HL-60/S4 treated with retinoic acid at 250 ng/mL for 4 days and 3 days (cell line): ENCODE measurements around the gene GLG1.
"Not testable (repeated sequence)": the region's sequence is repeated elsewhere in the genome, so short reads cannot be mapped to it uniquely, and the experiment has no call there.

Experiments used
- in situ Hi-C: fragments of 300-500 bp; cut with MboI; formaldehyde crosslinking; loops from 2 replicates; pipeline ENCODE4 v1.7.0; 2022; ENCODE audit warnings: low sequenced_read_pairs

GLG1 gene

DNA sequence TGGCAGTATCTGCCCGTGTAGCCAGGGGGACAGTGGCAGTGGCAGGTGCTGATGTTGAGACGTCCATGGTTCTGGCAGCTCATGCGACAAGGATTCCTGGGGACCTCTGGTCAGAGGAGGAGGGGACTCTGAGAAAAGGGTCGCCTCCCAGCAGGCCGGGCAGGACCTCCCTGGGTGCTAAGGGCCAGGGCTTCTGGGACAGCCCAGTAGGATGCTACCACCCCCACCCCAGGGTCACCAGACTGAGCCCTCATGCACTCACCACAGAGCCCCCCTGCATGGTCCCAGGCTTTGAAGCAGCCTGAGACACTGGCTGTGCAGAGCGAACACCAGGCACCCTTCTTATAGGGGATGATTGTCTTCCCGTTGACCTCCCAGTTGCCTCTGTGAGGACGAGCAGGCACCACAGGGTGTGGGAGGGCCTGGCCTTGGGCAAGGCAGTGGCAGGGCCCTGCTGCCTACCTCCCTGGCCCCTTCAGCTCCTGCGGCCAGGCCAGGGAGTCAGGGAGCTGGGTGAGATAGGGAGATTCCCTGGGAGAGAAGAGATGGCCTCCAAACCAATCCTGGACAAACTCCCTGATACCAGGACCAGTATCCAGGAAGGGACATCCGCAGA lies 194.0 kb downstream of the GLG1 start:
- in situ Hi-C loops: not testable (repeated sequence)

DNA sequence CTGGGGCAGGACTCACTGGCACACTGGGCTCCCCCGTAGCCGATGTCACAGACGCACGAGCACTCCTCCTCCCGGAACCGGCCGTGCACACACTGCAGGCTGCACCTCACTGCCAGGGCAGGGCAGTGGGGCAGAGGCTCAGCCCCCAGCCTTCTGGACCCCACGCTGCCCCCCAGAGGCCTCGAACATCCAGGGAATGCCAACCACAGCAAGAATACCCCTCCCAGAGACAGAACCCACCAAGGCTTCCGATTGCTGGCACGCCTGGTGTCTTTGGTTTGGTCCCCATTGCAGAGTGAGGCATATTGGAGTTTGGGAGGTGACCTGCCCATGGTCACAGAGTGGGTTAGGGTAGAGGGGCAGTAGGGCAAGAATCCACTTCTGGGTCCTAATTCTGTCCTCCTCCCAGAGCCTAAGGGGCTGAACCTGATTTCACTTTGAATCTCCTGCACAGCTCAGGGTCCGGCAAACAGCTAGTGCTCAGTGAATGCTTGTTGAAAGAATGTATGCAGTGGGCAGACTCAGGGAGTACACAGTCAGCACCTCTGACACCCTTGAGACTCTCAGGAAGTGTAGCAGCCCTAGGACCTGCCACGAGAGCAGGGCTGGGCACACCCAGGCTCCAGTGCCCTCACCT lies 194.7 kb downstream of the GLG1 start:
- in situ Hi-C loops: not testable (repeated sequence)

DNA sequence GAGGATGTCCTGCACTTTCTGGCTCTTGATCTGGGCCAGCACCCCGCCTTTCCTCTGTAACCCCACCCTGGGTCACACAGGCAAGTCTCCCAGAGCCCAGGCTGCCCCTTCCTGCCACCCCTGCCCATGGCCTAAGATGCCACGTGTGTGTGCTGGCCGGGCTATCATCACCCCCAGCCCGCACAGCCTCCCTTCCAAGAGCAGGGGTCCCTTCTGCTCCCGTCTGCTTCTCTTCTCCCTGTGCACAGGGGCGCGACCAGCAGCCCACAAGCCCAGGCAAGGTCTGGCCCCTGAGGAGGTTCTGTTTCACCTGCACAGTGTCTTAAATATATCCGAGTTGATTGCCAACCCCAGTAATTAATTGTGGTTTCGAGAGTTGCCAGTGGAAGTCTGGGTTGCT lies 195.9 kb downstream of the GLG1 start:
- in situ Hi-C loops: not testable (repeated sequence)

DNA sequence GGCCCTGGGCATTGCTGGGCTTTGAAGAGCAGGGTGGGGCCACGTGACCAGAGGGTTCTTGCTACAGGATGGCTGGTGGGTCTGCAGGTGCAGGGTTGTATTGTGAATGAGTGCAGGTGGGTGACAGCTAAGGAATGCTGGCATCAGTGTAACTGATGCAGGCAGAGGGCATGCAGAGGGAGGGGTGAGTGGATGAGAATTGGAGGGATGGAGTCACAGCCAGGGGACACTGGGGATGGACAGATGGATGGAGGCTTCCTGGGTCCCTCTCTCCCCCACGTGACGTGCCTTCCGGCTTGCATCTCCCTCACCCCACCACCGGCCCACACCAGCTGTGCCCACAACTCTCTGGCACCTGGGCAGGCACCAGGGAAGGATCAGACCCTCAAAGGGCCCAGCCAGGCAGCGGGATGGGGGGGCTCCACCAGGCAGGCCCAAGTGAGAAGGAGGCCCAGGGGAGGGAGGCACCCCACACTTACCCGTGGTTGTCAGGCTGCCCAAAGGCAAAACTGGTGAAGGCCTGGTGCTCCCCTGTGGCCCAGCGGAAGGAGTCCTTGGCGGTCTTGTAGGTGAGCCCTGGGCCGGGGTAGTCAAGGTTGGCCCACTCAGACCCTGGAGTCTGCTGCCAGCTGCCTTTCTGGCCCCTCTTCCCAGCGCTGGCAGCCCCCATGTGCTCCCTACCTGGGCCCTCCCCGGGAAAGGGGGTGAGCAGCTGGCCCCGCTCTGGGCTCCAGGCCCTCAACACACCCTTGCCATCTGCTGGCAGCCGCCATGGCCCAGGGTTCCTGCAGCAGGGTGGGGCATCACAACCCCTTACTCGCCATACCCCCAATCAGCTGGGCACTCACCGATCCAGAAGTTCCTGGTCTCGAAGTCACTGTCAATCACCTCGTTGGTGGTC lies 196.6 kb downstream of the GLG1 start:
- in situ Hi-C loops: not testable (repeated sequence)

DNA sequence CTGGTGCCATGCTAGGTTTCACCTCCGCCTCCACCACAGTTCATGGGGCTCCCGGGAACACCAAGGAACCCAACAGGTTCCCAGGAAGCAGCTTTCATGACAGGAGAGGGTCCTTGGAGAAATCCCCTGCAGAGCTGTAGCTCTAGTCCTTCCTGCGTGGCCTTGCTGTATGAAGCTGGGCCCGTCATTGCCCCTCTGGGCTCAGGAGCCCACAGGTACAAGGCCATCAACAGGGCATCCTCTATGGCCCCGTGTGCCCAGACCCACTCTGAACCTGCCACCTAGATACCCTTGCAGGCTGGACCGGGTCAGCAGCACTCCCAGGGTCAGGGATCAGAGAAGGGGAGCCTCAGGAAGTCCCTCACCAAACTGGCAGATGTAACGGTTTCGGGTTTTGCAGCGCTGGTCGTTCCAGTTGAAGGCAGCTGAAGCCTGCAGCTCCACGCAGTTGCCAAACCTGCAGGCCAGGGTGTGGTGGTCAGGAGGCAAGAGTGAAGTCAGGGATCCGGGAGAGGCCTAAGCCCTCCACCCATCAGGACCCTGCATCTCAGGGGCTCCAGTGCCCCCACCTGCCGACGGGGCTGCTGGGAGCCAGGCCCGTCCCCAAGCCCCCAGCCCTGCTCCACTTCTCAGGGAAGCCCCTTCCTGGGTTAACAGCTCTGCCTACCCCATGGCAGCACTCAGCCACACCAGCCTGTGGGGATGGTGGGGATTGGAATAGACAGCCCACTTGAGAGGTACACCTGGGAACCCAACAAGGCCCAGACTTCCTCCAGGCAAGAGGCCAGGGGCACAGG lies 197.5 kb downstream of the GLG1 start:
- in situ Hi-C loops: not testable (repeated sequence)

DNA sequence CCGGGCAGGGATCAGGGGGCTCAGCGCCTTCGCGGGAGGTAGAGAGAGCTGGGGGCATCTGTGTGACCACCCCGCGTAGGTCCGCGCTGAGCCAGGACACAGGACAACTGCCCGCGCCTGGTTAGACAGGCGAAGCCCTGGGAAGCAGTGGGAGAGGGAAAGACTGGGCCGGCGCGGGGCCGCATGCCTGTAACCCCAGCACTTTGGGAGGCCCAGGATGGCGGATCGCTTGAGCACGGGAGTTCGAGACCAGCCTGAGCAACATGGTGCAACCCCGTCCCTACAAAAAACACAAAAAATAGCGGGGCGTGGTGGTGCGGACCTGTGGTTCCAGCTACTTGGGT lies 199.6 kb downstream of the GLG1 start:
- in situ Hi-C loops: not testable (repeated sequence)

DNA sequence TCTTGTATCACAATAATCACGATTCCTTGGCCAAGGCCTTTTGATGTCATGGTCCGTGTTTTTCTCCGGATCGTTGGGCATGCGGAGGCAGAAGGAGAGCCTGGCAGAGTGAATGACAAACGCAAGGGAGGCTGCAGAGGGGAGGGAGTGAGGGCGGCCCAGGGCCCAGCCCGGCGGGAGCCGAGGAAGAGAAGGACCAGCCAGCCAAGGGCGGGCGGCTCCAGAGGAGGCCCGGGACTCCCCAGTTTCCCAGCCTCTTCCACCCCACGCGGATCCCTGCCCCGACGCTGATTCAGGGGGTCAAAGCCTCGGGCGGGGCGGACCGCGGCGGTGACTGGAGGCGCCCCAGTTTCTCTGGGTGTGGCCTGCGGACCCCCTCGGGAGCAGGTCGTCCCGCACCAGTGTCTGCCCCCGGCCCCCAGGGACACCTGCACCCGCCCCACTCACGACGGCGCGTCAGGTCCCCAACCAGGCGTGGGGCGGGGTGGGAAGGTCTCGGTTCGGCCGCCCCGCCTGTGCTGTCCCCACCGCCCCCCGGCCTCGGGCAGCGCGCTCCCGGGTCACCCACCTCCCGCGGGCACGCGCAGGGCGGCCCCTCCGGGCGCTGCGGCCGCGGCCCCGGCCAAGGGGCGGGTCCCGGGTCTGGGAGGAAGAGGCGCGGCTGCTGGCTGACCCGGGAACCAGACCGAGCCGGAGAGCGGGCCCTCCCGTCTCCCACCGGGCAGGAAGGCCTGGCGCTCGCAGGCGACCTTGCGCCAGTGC lies 200.1 kb downstream of the GLG1 start:
- in situ Hi-C loops: not testable (repeated sequence)

DNA sequence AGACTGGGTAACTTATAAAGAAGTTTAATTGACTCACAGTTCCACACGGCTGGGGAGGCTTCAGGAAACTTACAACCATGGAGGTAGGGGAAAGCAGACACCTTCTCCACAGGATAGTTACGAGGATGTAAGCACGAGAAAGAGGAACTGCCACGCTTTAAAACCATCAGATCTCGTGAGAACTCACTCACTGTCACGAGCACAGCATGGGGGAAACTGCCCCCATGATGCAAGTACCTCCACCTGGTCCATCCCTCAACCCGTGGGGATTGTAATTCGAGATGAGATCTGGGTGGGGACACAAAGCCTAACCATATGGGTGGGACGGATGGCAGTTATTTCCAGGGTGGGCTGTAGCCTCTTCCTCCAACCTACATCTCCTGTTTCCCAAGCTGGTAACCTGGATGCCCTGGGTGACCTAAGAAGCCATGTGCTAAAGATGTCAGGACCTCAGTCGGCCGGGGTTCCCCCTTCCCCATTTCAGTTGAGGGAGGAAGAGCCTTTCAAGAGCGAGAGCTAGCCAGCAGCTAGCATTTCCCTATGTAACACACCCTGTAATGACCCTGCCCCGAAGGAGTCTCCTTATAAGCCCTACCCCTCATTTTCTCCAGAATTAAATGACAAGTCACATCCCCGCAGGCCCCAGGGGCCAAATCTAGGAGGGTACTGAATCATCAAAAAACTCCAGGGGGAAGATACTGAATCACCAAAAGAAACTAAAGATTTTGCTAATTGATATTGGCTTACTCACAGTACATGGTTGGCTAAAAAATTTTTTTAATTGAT lies 202.6 kb downstream of the GLG1 start:
- in situ Hi-C loops: not testable (repeated sequence)

DNA sequence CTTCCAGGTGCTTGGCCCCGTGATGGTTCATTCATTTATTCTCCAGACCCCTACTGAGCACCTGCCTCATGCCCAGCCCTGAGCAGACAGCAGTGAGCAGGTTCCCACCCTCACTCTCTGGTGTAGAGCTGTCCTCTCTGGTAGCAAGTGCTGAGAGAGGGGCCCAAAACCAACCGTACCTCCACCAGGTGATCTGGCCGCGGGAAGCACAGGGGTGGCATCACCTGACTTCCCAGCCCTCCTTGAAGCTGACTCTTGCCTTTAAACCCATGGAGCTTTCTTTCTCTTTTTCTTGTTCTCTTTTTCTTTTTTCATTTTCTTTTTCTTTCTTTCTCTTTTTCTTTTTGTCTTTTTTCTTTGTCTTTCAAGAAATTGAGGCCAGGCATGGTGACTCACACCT lies 206.7 kb downstream of the GLG1 start:
- in situ Hi-C loops: not testable (repeated sequence)

DNA sequence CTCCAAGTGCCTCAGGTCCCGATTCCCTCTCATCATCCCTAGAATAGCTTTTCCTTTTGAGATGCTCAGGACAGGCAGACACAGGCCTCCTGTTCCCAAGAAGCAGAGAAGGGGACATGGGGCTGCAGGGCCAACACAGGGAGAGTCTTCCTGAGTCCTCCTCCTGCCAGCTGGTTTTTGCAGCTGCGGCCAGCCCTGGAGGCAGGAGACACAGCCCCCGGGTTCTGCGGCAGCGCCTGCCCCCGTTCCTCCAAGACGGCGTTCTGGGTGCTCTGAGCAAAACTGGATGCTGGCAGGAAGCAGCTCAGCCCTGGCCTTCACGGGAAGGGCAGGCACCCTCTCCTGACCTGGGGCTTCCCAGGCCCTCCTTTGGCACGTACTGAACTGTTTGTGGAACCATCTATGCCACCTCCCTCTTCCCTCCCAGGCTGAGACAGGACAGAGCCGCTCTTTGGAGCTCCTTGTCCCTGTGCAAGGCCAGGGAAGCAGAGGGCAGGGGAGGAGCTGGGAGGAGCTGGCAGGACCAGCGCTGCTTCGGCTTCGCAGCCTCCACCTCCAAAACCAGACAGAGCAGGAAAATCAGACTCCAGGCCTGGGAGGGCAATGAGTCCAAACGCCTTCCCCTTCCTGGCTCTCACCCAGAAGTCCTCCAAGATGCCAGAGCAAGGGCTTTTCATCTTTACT lies 208.6 kb downstream of the GLG1 start:
- in situ Hi-C loops: not testable (repeated sequence)
